ENCODE data around the gene TSSK2.
A peak's percentile ranks its signal among the peaks of the same experiment; 100 is the strongest.

- TF ChIP-seq CTCF (IDR thresholded peaks at IDR 0.05; ENCODE audit: poor library complexity) (no peak), EZH2 (IDR thresholded peaks at IDR 0.05; ENCODE audit: borderline replicate concordance) (peak; percentile 86)
Measured at GRCh38 chr22:19169002-19169946, 38.2 kb downstream of the TSSK2 start.

All from hepatocyte (in vitro differentiated cells).